Effector memory CD8-positive, alpha-beta T cell (primary cell): Measurements from ENCODE around the gene GABRE.

Source experiments
- ATAC-seq: fragments of 150-1000 bp; cut with Tn5 transposase; replicated peaks from 2 replicates; pipeline ENCODE4 v1.10.0; 2021; ENCODE audit warnings: mild to moderate bottlenecking, moderate library complexity
- DNase-seq, 3 experiments: peaks; one replicate each; pipeline ENCODE4 v3.0.0; 2021
- H3K27ac Mint-ChIP-seq, 2 donors: one replicate each; pipeline ENCODE4 v1.8.0; 2022; ENCODE audit warnings: mild to moderate bottlenecking in 2 of 2, mixed read lengths in 2 of 2, moderate library complexity in 2 of 2
- H3K27me3 Mint-ChIP-seq, 2 donors: one replicate each; pipeline ENCODE4 v1.8.0; 2022; ENCODE audit warnings: mixed read lengths in 2 of 2
- H3K36me3 Mint-ChIP-seq: one replicate; pipeline ENCODE4 v1.8.0; 2022; ENCODE audit warnings: mild to moderate bottlenecking, moderate library complexity, mixed read lengths; ENCODE audit not compliant: insufficient read depth
- H3K4me1 Mint-ChIP-seq, 2 donors: one replicate each; pipeline ENCODE4 v1.8.0; 2022; ENCODE audit warnings: low read depth in 2 of 2, mixed read lengths in 2 of 2
- H3K4me3 Mint-ChIP-seq, 2 donors: one replicate each; pipeline ENCODE4 v1.8.0; 2022; ENCODE audit warnings: mild to moderate bottlenecking in 2 of 2, mixed read lengths in 2 of 2, moderate library complexity in 2 of 2
- H3K9me3 Mint-ChIP-seq, 2 donors: one replicate each; pipeline ENCODE4 v1.8.0; 2022; ENCODE audit warnings: mixed read lengths in 2 of 2

The GABRE gene

DNA sequence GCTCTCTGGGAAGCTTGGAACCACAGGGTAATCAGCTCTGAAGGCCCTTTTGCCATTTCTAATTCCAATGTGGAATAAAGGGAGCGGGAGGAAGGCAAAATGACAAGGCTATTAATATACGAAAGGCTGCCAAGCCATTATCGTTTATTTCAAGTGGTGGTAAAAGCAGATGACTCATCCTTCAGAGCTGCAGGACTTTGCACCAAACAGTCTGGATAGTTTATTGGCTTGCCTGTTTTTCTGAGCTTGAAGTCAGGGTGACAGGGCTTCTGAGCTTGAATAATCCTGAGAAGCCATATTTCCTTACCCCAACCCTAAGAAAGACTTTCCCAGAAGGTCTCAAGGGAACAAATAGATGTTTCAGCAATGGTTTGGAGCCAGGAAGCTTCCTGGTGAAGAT is 7.7 kb upstream of the GABRE start:
- Mint-ChIP-seq H3K27ac (no peak overlapping the region), H3K27me3 (no peaks in the 10 kb centered on the region), H3K4me1 (no peaks in the 10 kb centered on the region), H3K9me3 (peaks cover 1 to 3% of the 10 kb centered on the region in 2 donors), H3K36me3 (no peaks in the 10 kb centered on the region), H3K4me3 (no peak overlapping the region)
- ATAC-seq (no peak), DNase-seq (no peak)

DNA sequence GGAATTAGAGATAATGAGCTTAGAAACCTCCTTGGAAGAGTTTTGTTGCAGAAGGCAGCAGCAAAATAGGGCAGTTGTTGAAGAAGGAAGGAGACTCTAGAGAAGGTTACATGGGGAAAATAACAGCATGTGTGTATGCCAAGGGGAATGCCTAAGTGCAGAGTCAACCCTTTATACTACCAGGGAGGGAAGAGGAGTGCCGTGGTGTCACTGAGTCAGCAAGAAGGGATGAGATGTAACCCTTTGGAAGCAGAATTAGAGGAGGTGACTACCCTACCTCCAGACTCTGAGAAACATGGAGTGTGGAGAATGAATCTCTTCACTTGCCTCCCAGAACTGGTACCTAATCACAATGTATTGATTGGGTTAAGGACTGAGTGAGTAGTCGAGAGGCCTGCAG is 6.7 kb upstream of the GABRE start:
- H3K4me3 Mint-ChIP-seq = no peak overlapping the region
- H3K9me3 Mint-ChIP-seq = peaks cover 0 to 1% of the 10 kb centered on the region in 2 donors
- no peak overlapping the region for H3K27ac Mint-ChIP-seq
- ATAC-seq = no peak
- no peaks in the 10 kb centered on the region for H3K36me3 Mint-ChIP-seq
- no peak for DNase-seq
- no peaks in the 10 kb centered on the region for H3K4me1 Mint-ChIP-seq
- no peaks in the 10 kb centered on the region for H3K27me3 Mint-ChIP-seq

DNA sequence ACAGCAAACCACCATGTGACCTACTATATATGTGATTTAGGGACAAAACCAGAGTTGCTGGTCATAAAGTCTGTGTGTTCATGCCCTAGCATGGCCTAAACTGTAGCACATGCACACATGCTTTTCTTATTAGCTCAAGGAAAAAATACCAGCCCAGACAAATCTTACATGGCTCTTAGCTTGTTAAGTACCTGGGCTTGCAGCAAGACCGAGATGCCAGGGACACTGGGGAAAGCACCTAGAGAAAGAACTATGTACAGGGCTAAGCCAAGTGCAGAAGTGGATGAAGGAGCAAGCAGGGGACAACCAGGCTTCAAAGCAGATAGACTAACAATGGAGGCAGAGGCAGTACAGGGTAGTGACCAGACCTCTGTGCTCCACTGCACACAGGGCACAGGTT is 3.4 kb upstream of the GABRE start:
- H3K9me3 Mint-ChIP-seq = peaks cover 0 to 1% of the 10 kb centered on the region in 2 donors
- no peak overlapping the region for H3K27ac Mint-ChIP-seq
- ATAC-seq (no peak), DNase-seq (no peak)
- H3K4me1 Mint-ChIP-seq = no peaks in the 10 kb centered on the region
- H3K4me3 Mint-ChIP-seq = no peak overlapping the region
- H3K27me3 Mint-ChIP-seq = peaks cover 0 to 10% of the 10 kb centered on the region in 2 donors
- no peaks in the 10 kb centered on the region for H3K36me3 Mint-ChIP-seq

DNA sequence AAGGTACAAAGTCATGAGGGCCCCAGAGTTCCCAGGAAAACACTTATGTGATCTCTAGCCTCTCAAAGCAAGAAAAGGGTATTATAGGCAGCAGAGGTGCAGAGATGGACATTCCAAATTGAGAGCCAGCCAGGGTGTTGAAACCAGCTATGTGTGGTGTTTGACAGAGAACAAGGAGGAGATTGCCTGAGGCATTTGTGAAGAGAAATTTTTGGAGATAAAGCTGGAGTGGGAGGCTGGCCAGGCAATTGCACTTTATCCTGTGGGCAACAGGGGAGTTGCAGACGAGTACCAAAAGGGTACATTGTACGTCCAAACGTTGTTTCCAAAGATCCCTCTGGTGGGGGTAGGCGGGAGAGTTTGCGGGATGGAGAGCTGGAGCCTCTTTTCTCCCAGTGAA is 2.5 kb upstream of the GABRE start:
- peaks cover 0 to 1% of the 10 kb centered on the region in 2 donors for H3K9me3 Mint-ChIP-seq
- H3K36me3 Mint-ChIP-seq = no peaks in the 10 kb centered on the region
- ATAC-seq (no peak), DNase-seq (no peak)
- H3K27ac Mint-ChIP-seq = no peak overlapping the region
- H3K4me1 Mint-ChIP-seq = no peaks in the 10 kb centered on the region
- H3K4me3 Mint-ChIP-seq = no peak overlapping the region
- H3K27me3 Mint-ChIP-seq = peaks cover 0 to 10% of the 10 kb centered on the region in 2 donors

DNA sequence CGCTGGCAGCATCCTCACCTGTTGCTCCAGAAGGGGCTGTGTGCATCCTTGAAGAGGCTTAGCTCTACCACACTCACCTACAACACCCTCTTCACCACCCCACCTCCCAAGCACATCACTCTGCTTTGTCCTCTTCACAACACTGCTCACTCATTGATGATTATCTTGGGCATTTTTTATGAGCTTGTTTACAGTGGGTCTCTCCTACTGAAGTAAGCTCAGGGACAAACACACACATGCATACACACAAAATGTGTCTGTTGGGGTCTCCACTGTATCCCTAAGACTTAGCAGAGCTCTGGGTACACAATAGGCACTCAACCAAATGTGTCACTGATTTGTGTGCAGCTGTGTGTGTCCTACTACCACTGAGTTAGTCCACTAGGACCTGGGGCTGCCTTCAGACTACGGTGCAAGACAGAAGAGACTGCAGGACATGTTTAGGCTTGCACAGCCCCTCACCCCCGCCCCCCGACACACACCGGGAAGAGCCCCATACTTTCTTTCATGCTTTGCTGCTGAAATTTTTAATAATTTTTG is 1.3 kb upstream of the GABRE start:
- Mint-ChIP-seq H3K36me3 (no peaks in the 10 kb centered on the region), H3K27me3 (peaks cover 0 to 10% of the 10 kb centered on the region in 2 donors), H3K9me3 (peaks cover 0 to 1% of the 10 kb centered on the region in 2 donors), H3K27ac (no peak overlapping the region), H3K4me1 (no peaks in the 10 kb centered on the region), H3K4me3 (no peak overlapping the region)
- DNase-seq (no peak), ATAC-seq (no peak)

DNA sequence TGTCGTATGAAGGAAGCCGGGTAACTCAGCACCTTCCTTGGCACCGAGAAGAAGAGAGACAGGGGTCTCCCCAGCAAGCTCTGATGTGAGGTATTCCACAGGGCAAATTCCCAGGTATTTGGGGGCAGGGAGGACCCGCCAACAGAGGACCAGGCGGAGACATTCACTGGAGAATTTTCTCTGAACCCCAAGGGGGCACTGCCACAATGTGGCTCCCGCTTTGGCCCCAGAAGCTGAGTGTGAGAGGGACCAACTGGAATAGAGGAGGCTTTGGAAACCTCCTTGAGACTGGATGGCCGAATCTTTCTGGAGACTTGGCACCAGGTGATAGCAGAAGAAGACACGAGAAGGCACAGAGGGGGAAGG is 735 bp upstream of the GABRE start:
- DNase-seq = no peak

DNA sequence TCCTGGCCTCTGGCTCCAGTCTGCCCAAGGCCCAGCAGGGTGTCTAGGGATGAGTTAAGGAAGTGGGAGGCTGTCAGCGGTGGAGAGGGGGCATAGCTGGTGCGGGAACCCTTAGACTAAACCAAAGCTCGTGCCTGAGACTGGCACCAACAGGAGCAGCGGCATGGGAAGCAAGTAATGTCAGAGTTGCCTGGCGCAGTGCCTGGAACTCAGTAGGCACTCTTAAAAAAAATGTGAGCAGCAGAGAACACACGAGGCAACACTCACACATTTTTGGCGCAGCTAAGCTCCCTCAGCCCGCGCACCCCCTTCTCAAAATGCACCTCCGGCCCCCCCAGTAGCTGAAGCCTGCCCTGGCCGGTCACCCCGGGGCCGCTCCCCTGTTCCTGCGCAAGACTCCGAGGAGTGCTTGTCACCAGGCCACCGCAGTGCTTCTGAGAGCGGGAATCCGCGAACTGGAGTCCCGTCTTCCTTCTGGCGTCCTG is 583 bp downstream of the GABRE start:
- H3K27ac Mint-ChIP-seq = no peak overlapping the region
- no peaks in the 10 kb centered on the region for H3K36me3 Mint-ChIP-seq
- ATAC-seq (no peak), DNase-seq (no peak)
- peaks cover 0 to 10% of the 10 kb centered on the region in 2 donors for H3K27me3 Mint-ChIP-seq
- no peaks in the 10 kb centered on the region for H3K4me1 Mint-ChIP-seq
- H3K9me3 Mint-ChIP-seq = peaks cover 1 to 4% of the 10 kb centered on the region in 2 donors
- H3K4me3 Mint-ChIP-seq = no peak overlapping the region

More for the DNA sequence above, 735 bp upstream of the GABRE start:
- Mint-ChIP-seq H3K4me1 (no peaks in the 10 kb centered on the region), H3K27me3 (peaks cover 0 to 10% of the 10 kb centered on the region in 2 donors), H3K27ac (no peak overlapping the region), H3K9me3 (peaks cover 0 to 1% of the 10 kb centered on the region in 2 donors), H3K36me3 (no peaks in the 10 kb centered on the region), H3K4me3 (no peak overlapping the region)
- ATAC-seq = no peak

DNA sequence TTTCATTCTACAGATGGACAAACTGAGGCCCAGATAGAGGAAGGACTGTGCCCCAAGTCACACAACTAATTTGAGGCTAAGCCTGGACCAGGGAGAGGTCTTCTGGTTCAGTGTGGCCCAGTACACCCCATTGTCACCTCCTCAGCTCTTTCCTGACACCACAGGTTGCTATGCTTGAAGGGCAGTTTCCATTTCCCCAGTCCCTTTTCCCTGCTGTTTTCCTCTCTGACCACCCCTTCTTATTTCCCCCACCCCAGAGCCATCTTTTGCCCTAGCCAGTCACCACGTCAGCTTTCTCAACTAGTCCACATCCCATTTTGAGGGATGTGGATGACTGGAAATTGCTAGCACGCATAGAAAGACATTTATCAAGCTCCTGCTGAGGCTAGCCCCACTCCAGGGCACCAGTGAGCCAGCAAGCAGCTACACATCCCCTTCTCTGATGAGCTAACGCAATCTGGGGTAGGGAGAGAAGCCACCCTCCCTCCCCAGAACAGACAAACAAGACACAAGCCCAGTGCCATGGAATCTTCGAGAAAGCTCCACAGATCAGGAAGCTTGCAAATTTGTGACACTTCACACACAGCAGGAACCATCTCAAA is 1.3 kb downstream of the GABRE start:
- Mint-ChIP-seq H3K4me1 (no peaks in the 10 kb centered on the region), H3K4me3 (no peak overlapping the region)

DNA sequence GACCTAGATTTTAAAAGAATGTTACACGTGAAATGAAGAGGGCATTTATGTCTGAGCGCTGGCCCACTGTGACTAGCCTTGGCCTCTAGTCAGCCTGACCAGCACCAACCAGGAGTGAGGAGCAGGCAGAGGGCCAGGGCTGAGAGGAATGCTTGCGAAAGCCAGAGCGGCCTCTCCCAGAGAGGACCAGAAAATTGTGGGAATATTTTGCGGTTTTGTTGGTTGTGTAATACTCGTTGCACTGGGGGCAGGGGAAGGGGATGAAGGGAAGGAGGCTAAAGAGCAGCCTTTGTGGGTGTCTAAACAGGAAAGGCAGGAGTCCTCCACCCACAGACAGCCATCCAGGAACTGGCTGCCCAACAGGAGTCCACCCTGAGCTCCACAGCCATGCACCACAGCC is 3.8 kb downstream of the GABRE start:
- Mint-ChIP-seq H3K36me3 (no peaks in the 10 kb centered on the region), H3K4me1 (no peaks in the 10 kb centered on the region), H3K9me3 (peaks cover 0 to 7% of the 10 kb centered on the region in 2 donors), H3K27me3 (peaks cover 0 to 10% of the 10 kb centered on the region in 2 donors), H3K27ac (no peak overlapping the region), H3K4me3 (no peak overlapping the region)
- DNase-seq (no peak), ATAC-seq (no peak)

More for the DNA sequence above, 1.3 kb downstream of the GABRE start:
- H3K27ac Mint-ChIP-seq = no peak overlapping the region
- ATAC-seq = no peak
- DNase-seq = no peak
- H3K27me3 Mint-ChIP-seq = peaks cover 0 to 10% of the 10 kb centered on the region in 2 donors
- H3K36me3 Mint-ChIP-seq = no peaks in the 10 kb centered on the region
- peaks cover 1 to 7% of the 10 kb centered on the region in 2 donors for H3K9me3 Mint-ChIP-seq

DNA sequence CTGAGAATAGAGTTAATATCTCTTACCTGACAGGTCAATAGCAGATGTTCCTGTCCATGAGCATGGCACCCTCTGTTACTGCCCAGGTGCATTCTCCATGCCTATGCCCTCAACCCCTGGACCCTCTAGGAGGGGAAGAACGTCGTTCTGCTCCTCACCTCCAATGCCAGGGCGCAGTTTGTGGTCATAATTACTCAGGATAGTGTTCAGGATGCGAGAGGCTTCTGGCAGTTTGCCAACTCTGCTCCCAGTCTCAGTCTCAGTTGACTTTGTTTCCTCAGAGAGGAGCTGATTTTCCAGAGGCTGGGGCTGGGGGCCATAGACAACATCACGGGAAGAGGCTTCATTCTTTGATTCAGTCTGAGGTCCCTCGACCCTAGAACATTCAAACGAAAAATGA is 4.4 kb downstream of the GABRE start:
- no peak for DNase-seq
- H3K9me3 Mint-ChIP-seq = peaks cover 0 to 7% of the 10 kb centered on the region in 2 donors
- H3K27me3 Mint-ChIP-seq = peaks cover 0 to 10% of the 10 kb centered on the region in 2 donors
- no peaks in the 10 kb centered on the region for H3K36me3 Mint-ChIP-seq
- H3K4me3 Mint-ChIP-seq = no peak overlapping the region
- no peak for ATAC-seq
- H3K4me1 Mint-ChIP-seq = no peaks in the 10 kb centered on the region
- H3K27ac Mint-ChIP-seq = no peak overlapping the region

DNA sequence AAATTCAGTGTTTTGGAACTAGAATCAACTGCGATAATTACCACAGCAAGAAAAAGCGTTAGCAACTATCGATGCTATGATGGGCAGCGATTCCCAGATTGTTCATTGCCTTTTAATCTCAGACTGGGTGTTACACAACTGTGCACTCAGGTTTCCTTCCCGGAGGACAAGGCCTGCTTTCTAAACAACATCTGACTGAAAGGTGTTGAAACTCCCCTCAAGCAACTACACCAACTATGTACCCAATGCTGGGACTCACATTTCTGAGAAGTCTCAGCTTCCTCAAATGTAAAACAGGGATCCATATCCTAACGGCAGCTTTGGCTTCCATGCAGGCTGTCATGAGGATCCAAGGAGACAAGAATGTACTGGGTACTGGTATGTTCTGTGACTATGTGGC is 8.2 kb downstream of the GABRE start:
- Mint-ChIP-seq H3K4me3 (no peak overlapping the region), H3K4me1 (no peaks in the 10 kb centered on the region), H3K36me3 (no peaks in the 10 kb centered on the region), H3K27me3 (no peaks in the 10 kb centered on the region), H3K27ac (no peak overlapping the region), H3K9me3 (peaks cover 0 to 7% of the 10 kb centered on the region in 2 donors)
- ATAC-seq = no peak
- DNase-seq = no peak

DNA sequence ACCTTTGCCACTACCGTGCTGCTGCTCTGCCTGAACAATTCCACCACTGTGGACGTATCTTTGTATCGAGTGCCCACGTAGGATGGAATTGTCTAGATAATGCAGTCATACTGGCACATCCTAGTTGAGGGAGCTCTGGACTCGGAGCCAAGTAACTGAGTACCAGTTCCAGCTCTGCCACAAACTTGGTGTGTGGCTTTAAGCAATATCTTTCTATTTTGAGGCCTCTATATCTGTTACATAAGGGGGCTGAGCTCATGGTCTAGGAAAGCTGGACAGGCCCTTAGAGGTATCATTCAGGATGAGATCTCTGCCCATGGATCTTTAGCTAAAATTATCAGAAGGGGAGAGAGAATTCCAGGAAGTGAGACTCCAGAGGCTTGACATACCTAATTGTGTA is 12.4 kb downstream of the GABRE start:
- ATAC-seq = no peak
- Mint-ChIP-seq H3K9me3 (peaks cover 0 to 7% of the 10 kb centered on the region in 2 donors), H3K4me1 (no peaks in the 10 kb centered on the region), H3K36me3 (no peaks in the 10 kb centered on the region), H3K27ac (no peak overlapping the region), H3K27me3 (no peaks in the 10 kb centered on the region), H3K4me3 (no peak overlapping the region)
- no peak for DNase-seq

DNA sequence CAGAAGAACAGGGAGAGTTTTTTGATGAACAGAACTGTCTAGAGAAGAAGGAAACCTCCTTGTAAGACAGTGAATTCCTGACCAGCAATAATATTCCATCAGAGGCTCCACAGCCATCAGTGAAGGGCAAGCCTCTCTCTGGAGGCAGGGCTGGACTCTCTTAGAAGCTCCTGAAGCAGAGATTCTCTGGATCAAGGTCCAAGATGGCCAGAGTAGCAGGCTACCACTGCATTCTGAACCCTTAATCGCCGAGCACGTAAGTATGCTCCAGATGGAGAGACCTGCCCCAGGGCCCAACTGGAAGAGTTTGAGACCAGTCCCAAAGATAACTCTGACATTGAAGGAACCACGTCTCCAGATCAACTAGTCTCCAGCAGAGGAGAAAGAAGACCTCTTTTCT is 16.4 kb downstream of the GABRE start:
- no peak for ATAC-seq
- Mint-ChIP-seq H3K36me3 (no peaks in the 10 kb centered on the region), H3K4me1 (no peaks in the 10 kb centered on the region)

DNA sequence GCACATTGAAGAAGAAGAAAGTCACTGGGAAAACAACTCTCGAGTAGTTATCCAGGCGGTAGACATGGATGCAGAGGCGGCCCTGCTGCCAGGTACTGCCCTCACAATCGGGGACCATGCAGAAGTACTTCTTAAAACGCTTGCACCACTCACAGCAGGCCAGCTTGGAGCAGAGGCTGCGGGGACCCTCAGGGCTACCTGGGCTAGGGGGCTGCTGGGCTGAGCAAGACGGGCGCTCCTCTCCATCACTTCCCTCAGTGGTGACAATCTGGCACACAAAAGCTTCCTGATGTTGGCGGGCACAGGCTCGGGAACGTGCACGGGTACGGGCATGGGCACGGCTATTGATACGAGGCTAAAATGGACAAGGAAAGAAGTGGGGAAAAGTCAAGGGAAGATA is 19.7 kb downstream of the GABRE start:
- Mint-ChIP-seq H3K36me3 (no peaks in the 10 kb centered on the region), H3K9me3 (no peaks in the 10 kb centered on the region), H3K4me3 (no peak overlapping the region), H3K27ac (no peak overlapping the region), H3K27me3 (no peaks in the 10 kb centered on the region), H3K4me1 (no peaks in the 10 kb centered on the region)
- ATAC-seq (no peak), DNase-seq (no peak)

More for the DNA sequence above, 16.4 kb downstream of the GABRE start:
- DNase-seq = no peak
- Mint-ChIP-seq H3K9me3 (peaks cover 0 to 7% of the 10 kb centered on the region in 2 donors), H3K4me3 (no peak overlapping the region), H3K27ac (no peak overlapping the region), H3K27me3 (no peaks in the 10 kb centered on the region)
